Immature natural killer cell (primary cell): Measurements from ENCODE around the gene ELMOD2. TPM values are rescaled to one million over a fixed set of nuclear protein-coding genes. Genes with fewer than 3 reads are reported as not detected.

Experiments
- DNase-seq, 3 donors: peaks; one replicate each; pipeline ENCODE4 v3.0.0; 2022; ENCODE audit warnings: mixed read lengths in 1 of 3
- H3K27ac Mint-ChIP-seq, 6 donors: one replicate each; pipeline ENCODE4 v1.8.0; 2020; ENCODE audit warnings: mixed read lengths in 6 of 6, mild to moderate bottlenecking in 5 of 6, inconsistent platforms in 4 of 6, moderate library complexity in 3 of 6
- H3K27me3 Mint-ChIP-seq, 3 donors: one replicate each; pipeline ENCODE4 v1.8.0; 2020 to 2021; ENCODE audit warnings: low read depth in 3 of 3, mild to moderate bottlenecking in 3 of 3, mixed read lengths in 3 of 3, moderate library complexity in 3 of 3, inconsistent platforms in 1 of 3
- H3K36me3 Mint-ChIP-seq, 3 donors: one replicate each; pipeline ENCODE4 v1.8.0; 2020; ENCODE audit warnings: mixed read lengths in 3 of 3, inconsistent platforms in 2 of 3, mild to moderate bottlenecking in 2 of 3
- H3K4me1 Mint-ChIP-seq, 2 donors: one replicate each; pipeline ENCODE4 v1.8.0; 2020; ENCODE audit warnings: inconsistent platforms in 2 of 2, mild to moderate bottlenecking in 2 of 2, mixed read lengths in 2 of 2, moderate library complexity in 1 of 2
- H3K4me3 Mint-ChIP-seq, 5 donors: one replicate each; pipeline ENCODE4 v1.8.0; 2020; ENCODE audit warnings: mild to moderate bottlenecking in 5 of 5, mixed read lengths in 5 of 5, inconsistent platforms in 3 of 5, moderate library complexity in 3 of 5
- H3K9me3 Mint-ChIP-seq, 6 donors: one replicate each; pipeline ENCODE4 v1.8.0; 2020; ENCODE audit warnings: mild to moderate bottlenecking in 6 of 6, mixed read lengths in 6 of 6, inconsistent platforms in 4 of 6, moderate library complexity in 3 of 6
- polyA plus RNA-seq, 3 donors: library from polyadenylated mRNA; unstranded; fragments of 300-500 nt; fragmentation: Illumina TruSeq; gene quantifications; one replicate each; pipeline ENCODE4 v1.2.3, GENCODE V29; 2021

ELMOD2 gene
- polyA plus RNA-seq, 3 donors from 2014 or later = 4.6 to 14.3 (median 9.4) TPM

DNA sequence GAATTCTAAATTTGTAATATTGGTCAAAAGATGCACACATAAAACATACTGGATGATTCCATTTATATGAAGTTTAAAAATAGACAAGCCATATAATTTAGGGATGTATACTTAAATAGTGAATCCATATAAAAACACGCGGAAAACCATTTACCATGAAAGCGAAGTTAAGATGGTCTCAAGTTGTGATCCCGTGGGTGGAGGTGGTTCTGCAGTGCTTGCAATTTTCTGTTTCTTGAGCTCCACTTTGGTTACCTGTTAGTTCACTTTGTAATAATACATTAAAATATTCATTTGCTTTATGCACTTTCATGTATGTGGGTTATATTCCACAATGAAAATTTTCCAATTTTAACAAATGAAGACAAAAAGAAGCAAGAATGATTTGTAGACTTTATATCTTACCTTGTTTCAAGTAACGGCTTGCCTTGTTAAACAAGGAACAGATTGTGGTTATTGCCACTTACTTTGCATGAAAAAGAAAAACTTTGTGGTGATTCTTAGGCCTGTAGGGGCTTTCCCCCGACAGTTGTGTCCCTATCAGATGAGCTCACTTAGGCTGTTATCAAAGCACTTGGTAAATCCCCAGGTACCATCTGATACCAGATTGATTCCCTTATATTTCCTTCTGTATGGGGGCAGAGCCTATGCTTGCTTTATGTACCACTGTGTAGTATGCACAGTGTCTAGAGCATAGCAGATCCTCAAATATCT is 32.6 kb downstream of the ELMOD2 start:
- Mint-ChIP-seq H3K4me1 (peaks cover 7 to 10% of the 10 kb centered on the region in 2 donors), H3K9me3 (no peaks in the 10 kb centered on the region), H3K27me3 (no peaks in the 10 kb centered on the region), H3K4me3 (no peak overlapping the region), H3K27ac (peak overlapping the region in 1 of 6 donors; percentile 46), H3K36me3 (peaks cover 4 to 16% (median 15%) of the 10 kb centered on the region in 3 donors)
- peak in 1 of 3 donors; percentile 22 for DNase-seq

GRCh38 chr4:140557831-140558435 is 34.0 kb downstream of the ELMOD2 start:
- no peaks in the 10 kb centered on the region for H3K9me3 Mint-ChIP-seq
- H3K27me3 Mint-ChIP-seq = no peaks in the 10 kb centered on the region
- peaks cover 0 to 7% (median 6%) of the 10 kb centered on the region in 3 donors for H3K36me3 Mint-ChIP-seq
- H3K27ac Mint-ChIP-seq = no peak overlapping the region
- H3K4me3 Mint-ChIP-seq = no peak overlapping the region
- DNase-seq = no peak
- H3K4me1 Mint-ChIP-seq = peaks cover 7 to 10% of the 10 kb centered on the region in 2 donors

DNA sequence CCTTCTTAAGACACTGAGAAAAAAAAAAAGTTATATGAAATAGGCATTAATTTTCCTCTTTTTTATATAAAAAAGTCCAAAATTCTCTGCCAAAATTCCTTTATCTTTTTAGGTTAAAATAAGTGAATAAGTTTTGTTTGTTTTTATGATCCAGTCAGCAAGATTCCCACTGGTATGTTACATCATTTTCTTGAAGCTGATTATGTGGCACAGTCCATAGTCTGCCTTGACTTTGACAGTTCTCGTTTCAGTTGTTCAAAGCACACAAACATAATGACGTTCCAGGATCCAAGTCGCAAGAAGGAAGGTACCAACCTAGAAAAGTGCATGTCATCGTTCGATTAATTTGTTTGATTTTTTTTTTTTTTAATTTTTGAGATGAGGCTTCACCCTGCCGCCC is 35.7 kb downstream of the ELMOD2 start:
- no peak overlapping the region for H3K4me3 Mint-ChIP-seq
- H3K27ac Mint-ChIP-seq = no peak overlapping the region
- no peaks in the 10 kb centered on the region for H3K36me3 Mint-ChIP-seq
- H3K27me3 Mint-ChIP-seq = no peaks in the 10 kb centered on the region
- no peak for DNase-seq
- peaks cover 7 to 10% of the 10 kb centered on the region in 2 donors for H3K4me1 Mint-ChIP-seq
- H3K9me3 Mint-ChIP-seq = no peaks in the 10 kb centered on the region

- H3K27ac Mint-ChIP-seq = no peak within 1 kb of the TSS
- peak in 1 of 3 donors; percentile 2 for DNase-seq
- peak within 1 kb of the TSS; percentile 30 to 84 (median 78) for H3K4me3 Mint-ChIP-seq
- H3K36me3 Mint-ChIP-seq = peaks cover 0 to 3% (median 3%) of the 10 kb centered on the region in 3 donors
- peaks cover 0 to 7% (median 1%) of the 10 kb centered on the region in 6 donors for H3K9me3 Mint-ChIP-seq
- H3K27me3 Mint-ChIP-seq = peaks cover 17 to 34% (median 27%) of the 10 kb centered on the region in 3 donors
- peaks cover 14 to 19% of the 10 kb centered on the region in 2 donors for H3K4me1 Mint-ChIP-seq
Observed at GRCh38 chr4:140568507-140569306, 44.7 kb downstream of the ELMOD2 start, which contains the start of gene UCP1. TSS of gene UCP1 (minus strand) at chr4:140568961. CDS start at chr4:140568729, 232 bp downstream.

DNA sequence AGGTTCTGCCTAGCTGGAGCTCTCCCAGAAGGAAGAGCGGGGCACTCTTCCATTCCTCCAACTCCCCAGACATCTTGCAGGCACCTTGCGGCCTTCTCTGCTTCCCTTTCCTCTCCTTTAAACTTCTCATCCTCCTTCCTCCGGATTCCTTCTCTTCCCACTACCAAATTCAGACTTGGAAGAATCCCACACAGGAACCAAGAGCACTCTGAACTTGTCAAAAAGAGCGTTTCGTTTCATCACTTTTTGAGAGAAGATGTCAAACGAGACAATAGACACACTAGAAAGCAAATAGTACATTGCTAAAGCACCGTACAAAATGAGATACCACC is 45.3 kb downstream of the ELMOD2 start:
- H3K4me3 Mint-ChIP-seq = peak overlapping the region; percentile 30 to 84 (median 78)
- H3K9me3 Mint-ChIP-seq = peaks cover 0 to 7% (median 1%) of the 10 kb centered on the region in 6 donors
- peaks cover 14 to 19% of the 10 kb centered on the region in 2 donors for H3K4me1 Mint-ChIP-seq
- peaks cover 17 to 34% (median 27%) of the 10 kb centered on the region in 3 donors for H3K27me3 Mint-ChIP-seq
- peaks cover 0 to 3% (median 3%) of the 10 kb centered on the region in 3 donors for H3K36me3 Mint-ChIP-seq
- DNase-seq = no peak
- H3K27ac Mint-ChIP-seq = no peak overlapping the region

GRCh38 chr4:140571620-140572019 is 47.7 kb downstream of the ELMOD2 start:
- Mint-ChIP-seq H3K4me3 (no peak overlapping the region), H3K27ac (no peak overlapping the region), H3K36me3 (peaks cover 0 to 3% (median 3%) of the 10 kb centered on the region in 3 donors)

GRCh38 chr4:140575489-140575888 is 51.5 kb downstream of the ELMOD2 start:
- H3K4me1 Mint-ChIP-seq = no peaks in the 10 kb centered on the region
- peaks cover 0 to 10% (median 0%) of the 10 kb centered on the region in 6 donors for H3K9me3 Mint-ChIP-seq
- H3K36me3 Mint-ChIP-seq = no peaks in the 10 kb centered on the region
- no peak for DNase-seq
- H3K27ac Mint-ChIP-seq = no peak overlapping the region
- H3K27me3 Mint-ChIP-seq = peaks cover 3 to 16% (median 15%) of the 10 kb centered on the region in 3 donors
- H3K4me3 Mint-ChIP-seq = no peak overlapping the region

More at GRCh38 chr4:140571620-140572019, 47.7 kb downstream of the ELMOD2 start:
- peaks cover 17 to 34% (median 27%) of the 10 kb centered on the region in 3 donors for H3K27me3 Mint-ChIP-seq
- H3K9me3 Mint-ChIP-seq = peaks cover 0 to 7% (median 1%) of the 10 kb centered on the region in 6 donors
- H3K4me1 Mint-ChIP-seq = peaks cover 14 to 19% of the 10 kb centered on the region in 2 donors
- DNase-seq = no peak

GRCh38 chr4:140579278-140579677 is 55.3 kb downstream of the ELMOD2 start:
- Mint-ChIP-seq H3K27me3 (peaks cover 3 to 7% (median 6%) of the 10 kb centered on the region in 3 donors), H3K4me1 (no peaks in the 10 kb centered on the region), H3K36me3 (no peaks in the 10 kb centered on the region), H3K9me3 (peaks cover 0 to 4% (median 0%) of the 10 kb centered on the region in 6 donors), H3K27ac (no peak overlapping the region), H3K4me3 (no peak overlapping the region)
- no peak for DNase-seq

GRCh38 chr4:140581078-140581477 is 57.1 kb downstream of the ELMOD2 start:
- H3K4me1 Mint-ChIP-seq = no peaks in the 10 kb centered on the region
- H3K4me3 Mint-ChIP-seq = no peak overlapping the region
- no peaks in the 10 kb centered on the region for H3K36me3 Mint-ChIP-seq
- peaks cover 3 to 9% (median 6%) of the 10 kb centered on the region in 3 donors for H3K27me3 Mint-ChIP-seq
- H3K9me3 Mint-ChIP-seq = peaks cover 0 to 4% (median 0%) of the 10 kb centered on the region in 6 donors
- no peak for DNase-seq
- no peak overlapping the region for H3K27ac Mint-ChIP-seq

GRCh38 chr4:140584439-140584838 is 60.5 kb downstream of the ELMOD2 start:
- Mint-ChIP-seq H3K9me3 (no peaks in the 10 kb centered on the region), H3K36me3 (no peaks in the 10 kb centered on the region), H3K4me3 (no peak overlapping the region), H3K4me1 (no peaks in the 10 kb centered on the region), H3K27me3 (peaks cover 1 to 5% (median 4%) of the 10 kb centered on the region in 3 donors), H3K27ac (no peak overlapping the region)
- DNase-seq = no peak

DNA sequence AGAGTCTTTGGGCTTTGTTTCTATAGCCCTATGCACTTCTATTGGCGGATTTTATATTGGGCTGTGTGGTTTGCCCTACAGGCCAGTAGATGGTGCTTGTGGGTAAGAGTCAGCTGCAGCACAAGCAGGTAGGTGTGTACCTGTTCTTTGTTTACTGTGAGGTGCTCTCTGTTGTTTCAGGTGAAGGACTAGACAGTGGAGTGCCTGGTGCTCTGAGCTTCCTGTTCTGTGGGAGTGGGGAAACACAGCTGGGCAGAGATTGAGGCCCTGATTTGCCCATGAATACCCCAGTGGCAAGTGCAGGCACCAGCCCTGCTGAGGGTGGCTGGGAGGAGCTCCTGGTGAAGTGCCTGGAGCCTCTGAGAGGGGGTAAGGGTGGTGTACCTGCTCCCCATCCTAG is 71.1 kb downstream of the ELMOD2 start:
- H3K9me3 Mint-ChIP-seq = no peaks in the 10 kb centered on the region
- no peak for DNase-seq
- H3K27me3 Mint-ChIP-seq = peaks cover 7 to 11% (median 8%) of the 10 kb centered on the region in 3 donors
- no peak overlapping the region for H3K27ac Mint-ChIP-seq
- no peak overlapping the region for H3K4me3 Mint-ChIP-seq
- no peaks in the 10 kb centered on the region for H3K4me1 Mint-ChIP-seq
- no peaks in the 10 kb centered on the region for H3K36me3 Mint-ChIP-seq

DNA sequence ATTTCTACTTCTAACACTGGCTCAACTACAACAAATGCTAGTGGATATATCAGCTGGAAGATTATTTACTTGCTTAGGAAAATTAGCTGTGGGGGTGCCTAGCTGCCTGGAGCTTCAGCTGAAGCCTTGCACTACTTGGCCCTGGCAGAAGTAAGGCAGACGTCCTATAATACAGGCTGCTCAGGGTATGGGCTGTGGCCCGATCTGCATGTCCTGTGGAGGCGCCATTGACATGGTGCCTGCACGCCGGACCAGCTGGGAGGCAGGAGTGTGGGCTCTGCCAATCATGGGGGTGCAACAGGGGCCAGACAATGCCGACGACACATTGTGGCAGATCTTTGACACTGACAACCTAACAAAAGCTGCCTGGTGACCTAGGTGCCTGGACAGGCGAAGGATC is 76.4 kb downstream of the ELMOD2 start:
- Mint-ChIP-seq H3K36me3 (no peaks in the 10 kb centered on the region), H3K27ac (no peak overlapping the region), H3K4me1 (no peaks in the 10 kb centered on the region), H3K9me3 (no peaks in the 10 kb centered on the region), H3K4me3 (no peak overlapping the region), H3K27me3 (peaks cover 2 to 7% (median 3%) of the 10 kb centered on the region in 3 donors)
- DNase-seq = no peak

GRCh38 chr4:140602714-140603113 is 78.7 kb downstream of the ELMOD2 start:
- H3K4me3 Mint-ChIP-seq = no peak overlapping the region
- no peaks in the 10 kb centered on the region for H3K9me3 Mint-ChIP-seq
- H3K27me3 Mint-ChIP-seq = peaks cover 2 to 7% (median 4%) of the 10 kb centered on the region in 3 donors
- no peaks in the 10 kb centered on the region for H3K36me3 Mint-ChIP-seq
- H3K27ac Mint-ChIP-seq = no peak overlapping the region
- H3K4me1 Mint-ChIP-seq = no peaks in the 10 kb centered on the region
- no peak for DNase-seq
